Measurements from ENCODE around the gene FASTKD3.

GRCh38 chr5:7827610-7828009, 41.2 kb downstream of the FASTKD3 start:
- TF ChIP-seq EGR1 (IDR thresholded peaks at IDR 0.05) (no peak), MAX (IDR thresholded peaks at IDR 0.05) (no peak), YY1 (IDR thresholded peaks at IDR 0.05; ENCODE audit: low read depth) (no peak), ZBTB7A (IDR thresholded peaks at IDR 0.05; ENCODE audit: low read depth) (no peak), CEBPB (IDR thresholded peaks at IDR 0.05) (no peak), REST (IDR thresholded peaks at IDR 0.05; ENCODE audit: low read depth) (no peak), RAD21 (IDR thresholded peaks at IDR 0.05; ENCODE audit: low read depth) (no peak), CREB1 (IDR thresholded peaks at IDR 0.05; ENCODE audit: low read depth) (no peak), TAF1 (IDR thresholded peaks at IDR 0.05; ENCODE audit: low read depth) (no peak)

All from Ishikawa (cell line).